OCI-LY7 (cell line): ENCODE results near the gene MTHFD1. TPM values are rescaled to one million over a fixed set of nuclear protein-coding genes. Genes with fewer than 3 reads are reported as not detected.
A peak's percentile ranks its signal among the peaks of the same experiment; 100 is the strongest.
"Not testable (repeated sequence)": the region's sequence is repeated elsewhere in the genome, so short reads cannot be mapped to it uniquely, and the experiment has no call there.

ENCODE experiments used
- BruUV-seq: library from RNA; stranded (reverse); fragments of 400-500 nt; replicated peaks from 2 replicates; lab custom pipeline; 2021; lab: Mats Ljungman, UMichigan
- CTCF ChIA-PET: fragments of 300-600 bp; sonication (Branson Sonifier 250); formaldehyde crosslinking; loops from one replicate; lab custom pipeline; 2022; ENCODE audit warnings: antibody characterized with exemption; ENCODE audit not compliant: unreplicated experiment; lab: Charles Lee
- POLR2A ChIA-PET: fragments of 300-600 bp; sonication (Branson Sonifier 250); formaldehyde crosslinking; loops from one replicate; lab custom pipeline; 2022; ENCODE audit warnings: antibody characterized with exemption; lab: Charles Lee
- DNase-seq: peaks from one replicate; pipeline ENCODE4 v3.0.0-alpha.2; 2015; ENCODE audit warnings: low spot score
- H2AFZ ChIP-seq: fragments of 200-600 bp; sonication (generic), shearing (Covaris generic); 2 replicates; pipeline ENCODE4 v1.6.1; 2014; ENCODE audit warnings: mild to moderate bottlenecking, antibody characterized with exemption, low read length, moderate library complexity
- H3K27ac ChIP-seq: fragments of 200-600 bp; sonication (generic); 2 replicates; pipeline ENCODE4 v1.5.1; 2014; ENCODE audit warnings: mixed run types, low read depth, mild to moderate bottlenecking, moderate library complexity, low read length, inconsistent platforms; ENCODE audit not compliant: poor library complexity, severe bottlenecking
- H3K36me3 ChIP-seq: fragments of 200-600 bp; sonication (generic); 2 replicates; pipeline ENCODE4 v1.6.1; 2014; ENCODE audit warnings: mild to moderate bottlenecking, antibody characterized with exemption, low read length, moderate library complexity, mixed read lengths; ENCODE audit not compliant: insufficient read depth
- H3K4me1 ChIP-seq: fragments of 200-600 bp; sonication (generic); 2 replicates; pipeline ENCODE4 v1.5.1; 2014; ENCODE audit warnings: mild to moderate bottlenecking, low read length; ENCODE audit not compliant: insufficient read depth, poor library complexity, severe bottlenecking
- H3K4me2 ChIP-seq: fragments of 200-600 bp; sonication (generic); 2 replicates; pipeline ENCODE4 v1.6.1; 2014; ENCODE audit warnings: mild to moderate bottlenecking, low read length
- H3K4me3 ChIP-seq: fragments of 200-600 bp; sonication (generic); 2 replicates; pipeline ENCODE4 v1.5.1; 2014; ENCODE audit warnings: mild to moderate bottlenecking, low read depth, low read length; ENCODE audit not compliant: poor library complexity, severe bottlenecking
- H3K79me2 ChIP-seq: fragments of 200-600 bp; sonication (generic); 2 replicates; pipeline ENCODE4 v1.6.1; 2016; ENCODE audit warnings: low read depth, mild to moderate bottlenecking, low read length, moderate library complexity, mixed read lengths; ENCODE audit not compliant: insufficient read depth
- H3K9me2 ChIP-seq: fragments of 200-600 bp; sonication (generic); 2 replicates; pipeline ENCODE4 v1.6.1; 2016; ENCODE audit warnings: mild to moderate bottlenecking, low read length, mixed read lengths; ENCODE audit not compliant: insufficient read depth
- H3K9me3 ChIP-seq: fragments of 200-600 bp; sonication (generic); 2 replicates; pipeline ENCODE4 v1.6.1; 2014; ENCODE audit warnings: mild to moderate bottlenecking, mixed run types, low read length, mixed read lengths
- H4K20me1 ChIP-seq: fragments of 200-600 bp; sonication (generic); 2 replicates; pipeline ENCODE4 v1.6.1; 2014; ENCODE audit warnings: mild to moderate bottlenecking, antibody characterized with exemption, low read length, moderate library complexity, mixed read lengths; ENCODE audit not compliant: insufficient read depth
- EZH2phosphoT487 ChIP-seq: fragments of 200-600 bp; sonication (generic); IDR thresholded peaks from 2 replicates; pipeline ENCODE4 v1.6.1; 2018; ENCODE audit warnings: low read depth, borderline replicate concordance, mild to moderate bottlenecking, mixed run types, antibody characterized with exemption, low read length, moderate library complexity, mixed read lengths
- intact Hi-C: fragments of 100-400 bp; cut with micrococcal nuclease; formaldehyde crosslinking; loops from one replicate; pipeline ENCODE4 v1.10.0; 2022; ENCODE audit not compliant: unreplicated experiment
- total RNA-seq, 2 experiments: library from RNA; depleted of rRNA in 1 of 2; stranded (reverse); fragments of >200 nt in 1 of 2; shearing (Covaris generic) in 1 of 2; gene quantifications; 2 replicates each; pipeline ENCODE4 v1.2.3, GENCODE V29; 2014 to 2022
- TF ChIP-seq, protein P1 (sequence below): fragments of 200-600 bp; sonication (generic); conservative IDR thresholded peaks from 2 replicates; pipeline ENCODE4 v1.5.1; 2014; ENCODE audit warnings: mild to moderate bottlenecking, antibody characterized with exemption, low read length, moderate library complexity, mixed read lengths

The MTHFD1 gene
- total RNA-seq, 2 experiments from 2014 or later, result 73.7 to 163 TPM

DNA sequence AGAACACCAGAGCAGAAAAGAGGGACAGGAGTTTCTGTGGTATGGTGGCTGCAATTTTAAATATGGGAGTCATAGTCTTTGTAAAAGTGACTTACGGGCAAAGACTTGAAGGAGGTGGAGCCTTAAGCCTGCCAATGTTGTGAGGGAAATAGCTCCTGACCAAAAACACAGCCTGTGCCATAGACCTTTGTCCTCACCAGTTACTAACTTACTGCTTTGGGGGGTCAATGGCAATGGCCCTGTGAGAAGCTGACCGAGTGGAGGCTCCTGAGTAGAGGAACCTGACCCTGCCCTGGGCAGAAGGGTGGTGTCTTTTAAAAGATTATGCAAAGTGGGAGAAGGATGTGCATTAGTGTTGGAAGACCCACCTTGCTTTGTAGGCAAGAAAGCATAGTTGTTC lies 3.8 kb downstream of the MTHFD1 start:
- TF ChIP-seq EZH2phosphoT487, result no peak
- TF ChIP-seq, protein P1, sequence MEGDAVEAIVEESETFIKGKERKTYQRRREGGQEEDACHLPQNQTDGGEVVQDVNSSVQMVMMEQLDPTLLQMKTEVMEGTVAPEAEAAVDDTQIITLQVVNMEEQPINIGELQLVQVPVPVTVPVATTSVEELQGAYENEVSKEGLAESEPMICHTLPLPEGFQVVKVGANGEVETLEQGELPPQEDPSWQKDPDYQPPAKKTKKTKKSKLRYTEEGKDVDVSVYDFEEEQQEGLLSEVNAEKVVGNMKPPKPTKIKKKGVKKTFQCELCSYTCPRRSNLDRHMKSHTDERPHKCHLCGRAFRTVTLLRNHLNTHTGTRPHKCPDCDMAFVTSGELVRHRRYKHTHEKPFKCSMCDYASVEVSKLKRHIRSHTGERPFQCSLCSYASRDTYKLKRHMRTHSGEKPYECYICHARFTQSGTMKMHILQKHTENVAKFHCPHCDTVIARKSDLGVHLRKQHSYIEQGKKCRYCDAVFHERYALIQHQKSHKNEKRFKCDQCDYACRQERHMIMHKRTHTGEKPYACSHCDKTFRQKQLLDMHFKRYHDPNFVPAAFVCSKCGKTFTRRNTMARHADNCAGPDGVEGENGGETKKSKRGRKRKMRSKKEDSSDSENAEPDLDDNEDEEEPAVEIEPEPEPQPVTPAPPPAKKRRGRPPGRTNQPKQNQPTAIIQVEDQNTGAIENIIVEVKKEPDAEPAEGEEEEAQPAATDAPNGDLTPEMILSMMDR, result no peak
- no peak overlapping the region for H2AFZ ChIP-seq
- ChIA-PET CTCF (no interaction called here), POLR2A (interaction anchor here (1.0 to 1.3 kb wide), 3 partner anchors 12 to 669 kb away, joined by 3 to 4 read pairs (median 3); no protein-coding TSS in a partner anchor)
- peaks cover 63% of the 10 kb centered on the region for H3K36me3 ChIP-seq
- H3K9me2 ChIP-seq, result no peaks in the 10 kb centered on the region
- peaks cover 86% of the 10 kb centered on the region for H3K79me2 ChIP-seq
- peak overlapping the region; percentile 16; the same call in 1 of the 2 replicates for H3K4me2 ChIP-seq
- peaks cover 17% of the 10 kb centered on the region for H3K4me1 ChIP-seq
- no peak for DNase-seq
- BruUV-seq, result no TSS peak
- H4K20me1 ChIP-seq, result peaks cover 20% of the 10 kb centered on the region
- H3K27ac ChIP-seq, result no peak overlapping the region
- no peaks in the 10 kb centered on the region for H3K9me3 ChIP-seq
- H3K4me3 ChIP-seq, result no peak overlapping the region
- intact Hi-C loops, result no loop called here

DNA sequence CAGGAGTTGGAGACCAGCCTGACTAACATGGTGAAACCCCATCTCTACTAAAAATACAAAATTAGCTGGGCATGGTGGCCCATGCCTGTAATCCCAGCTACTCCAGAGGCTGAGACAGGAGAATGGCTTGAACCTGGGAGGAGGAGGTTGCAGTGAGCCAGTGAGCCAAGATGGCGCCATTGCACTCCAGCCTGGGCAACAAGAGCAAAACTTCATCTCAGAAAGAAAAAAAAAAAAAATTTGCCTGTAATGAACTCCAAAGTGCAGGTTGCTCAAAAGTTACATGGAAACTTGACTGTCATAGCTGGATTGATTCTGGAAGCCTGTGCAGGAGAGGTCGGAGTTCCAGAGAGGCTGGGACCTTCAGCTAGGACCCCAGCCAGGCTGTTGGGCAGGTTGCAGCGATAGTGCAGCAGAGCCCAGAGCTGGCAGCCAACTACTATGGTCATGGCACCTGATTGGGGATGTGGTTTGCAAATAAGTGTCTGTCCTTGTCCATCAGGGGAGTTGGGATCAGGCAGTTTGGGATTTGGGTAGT lies 5.1 kb downstream of the MTHFD1 start:
- H3K4me3 ChIP-seq, BruUV-seq, H3K27ac ChIP-seq, H3K9me3 ChIP-seq, H3K4me2 ChIP-seq, intact Hi-C loops, H2AFZ ChIP-seq, H3K9me2 ChIP-seq, CTCF ChIA-PET, DNase-seq: not testable (repeated sequence)
- H3K4me1 ChIP-seq, result peaks cover 17% of the 10 kb centered on the region
- POLR2A ChIA-PET, result interaction anchor here (0.6 to 1.5 kb wide), 8 partner anchors 9 to 751 kb away, joined by 3 to 6 read pairs (median 3); no protein-coding TSS in a partner anchor
- peaks cover 74% of the 10 kb centered on the region for H3K36me3 ChIP-seq
- H4K20me1 ChIP-seq, result peaks cover 20% of the 10 kb centered on the region
- peaks cover 91% of the 10 kb centered on the region for H3K79me2 ChIP-seq

DNA sequence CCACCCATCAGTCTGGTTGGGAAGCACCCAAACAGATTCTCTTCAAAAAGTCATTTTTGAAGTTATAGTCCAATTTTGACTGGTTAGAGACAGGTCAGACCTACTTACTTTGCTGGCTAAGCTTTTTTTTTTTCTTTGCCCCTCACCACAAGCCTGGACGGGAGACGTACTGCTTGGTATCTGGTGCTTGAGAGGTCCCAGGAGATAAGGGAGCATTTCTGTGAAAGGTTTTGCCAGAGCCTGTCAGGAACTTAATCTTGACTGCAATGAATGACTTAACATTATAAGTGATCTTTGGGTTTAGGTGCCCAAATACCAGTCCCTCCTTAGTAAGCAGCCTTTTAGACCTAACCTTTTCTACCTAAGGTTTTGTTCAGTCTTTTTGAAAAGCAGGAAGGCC lies 6.3 kb downstream of the MTHFD1 start:
- intact Hi-C loops, result no loop called here
- DNase-seq, result no peak
- CTCF ChIA-PET, result no interaction called here
- H3K9me3 ChIP-seq, result no peaks in the 10 kb centered on the region
- peaks cover 20% of the 10 kb centered on the region for H4K20me1 ChIP-seq
- TF ChIP-seq, protein P1, result no peak
- TF ChIP-seq EZH2phosphoT487, result no peak
- no peak overlapping the region for H3K4me3 ChIP-seq
- H3K36me3 ChIP-seq, result peaks cover 74% of the 10 kb centered on the region
- no peak overlapping the region for H2AFZ ChIP-seq
- H3K4me2 ChIP-seq, result no peak overlapping the region
- no TSS peak for BruUV-seq
- POLR2A ChIA-PET, result interaction anchor here (0.6 to 1.5 kb wide), 3 partner anchors 27 to 72 kb away, joined by 3 to 4 read pairs (median 3); no protein-coding TSS in a partner anchor
- no peak overlapping the region for H3K27ac ChIP-seq
- H3K9me2 ChIP-seq, result no peaks in the 10 kb centered on the region
- peaks cover 90% of the 10 kb centered on the region for H3K79me2 ChIP-seq
- H3K4me1 ChIP-seq, result peaks cover 17% of the 10 kb centered on the region
